Stimulated activated CD4-positive, alpha-beta T cell treated with anti-CD3 and anti-CD28 coated beads, Interleukin-15, amount 100 ng/mL, for 48 hours (primary cell): ENCODE measurements around the gene CDH23.

Source experiments
- DNase-seq, 2 donors: peaks; one replicate each; pipeline ENCODE4 v3.0.0-alpha.2; 2020; ENCODE audit warnings: low read depth in 2 of 2

Gene CDH23

GRCh38 chr10:71816936-71817618, 420.4 kb downstream of the CDH23 start:
- DNase-seq, result no peak

- DNase-seq, result no peak
Observed at GRCh38 chr10:71817831-71818655, 421.3 kb downstream of the CDH23 start.

GRCh38 chr10:71818674-71819260, 422.0 kb downstream of the CDH23 start:
- DNase-seq, result no peak

GRCh38 chr10:71819441-71819861, 422.7 kb downstream of the CDH23 start:
- DNase-seq, result no peak

GRCh38 chr10:71819985-71820384, 423.3 kb downstream of the CDH23 start:
- no peak for DNase-seq

- DNase-seq, result no peak
Observed at GRCh38 chr10:71820966-71821365, 424.2 kb downstream of the CDH23 start.

- DNase-seq, result no peak
Observed at GRCh38 chr10:71821909-71822763, 425.4 kb downstream of the CDH23 start.

GRCh38 chr10:71823356-71823755, 426.6 kb downstream of the CDH23 start:
- DNase-seq, result no peak

- DNase-seq, result no peak
Observed at GRCh38 chr10:71824333-71824732, 427.6 kb downstream of the CDH23 start.

GRCh38 chr10:71825217-71825616, 428.5 kb downstream of the CDH23 start:
- no peak for DNase-seq

GRCh38 chr10:71827852-71828251, 431.1 kb downstream of the CDH23 start:
- DNase-seq, result no peak

- DNase-seq, result no peak
Observed at GRCh38 chr10:71828702-71829101, 432.0 kb downstream of the CDH23 start.

GRCh38 chr10:71829171-71829570, 432.5 kb downstream of the CDH23 start:
- no peak for DNase-seq

- DNase-seq, result no peak
Observed at GRCh38 chr10:71829896-71830295, 433.2 kb downstream of the CDH23 start.

- no peak for DNase-seq
Observed at GRCh38 chr10:71830726-71831125, 434.0 kb downstream of the CDH23 start.

GRCh38 chr10:71831646-71832552, 435.2 kb downstream of the CDH23 start:
- DNase-seq, result no peak

GRCh38 chr10:71832967-71833366, 436.2 kb downstream of the CDH23 start:
- no peak for DNase-seq

GRCh38 chr10:71833451-71834342, 437.0 kb downstream of the CDH23 start:
- DNase-seq, result no peak

- no peak for DNase-seq
Observed at GRCh38 chr10:71834343-71834674, 437.6 kb downstream of the CDH23 start.
